ENCODE measurements around the gene RRM2. TPM values are rescaled to one million over a fixed set of nuclear protein-coding genes. Genes with fewer than 3 reads are reported as not detected.
A peak's percentile ranks its signal among the peaks of the same experiment; 100 is the strongest.

RRM2 gene
- total RNA-seq (1 to 10 TPM in 3 of 7 donors, under 1 TPM in 2, not detected in 2; 0.24 to 4.6 (median 1.3) TPM), polyA plus RNA-seq (1 to 10 TPM in 1 of 2 donors, under 1 TPM in 1; 0.51 to 4.1 TPM)
- long read RNA-seq, donor 1, partial matches to known transcripts = 0 of 1 reads
- long read RNA-seq, donor 1, other reads (novel, unspliced or antisense) = 0 of 1 reads
- long read RNA-seq, donor 2, transcript RRM2-202 (10 exons, 3,673 nt) = major isoform, 14 of 15 reads
- long read RNA-seq, donor 2, partial matches to known transcripts = 0 of 15 reads
- long read RNA-seq, donor 2, other reads (novel, unspliced or antisense) = 0 of 15 reads
- long read RNA-seq, donor 3, transcript RRM2-202 (10 exons, 3,673 nt) = major isoform, 8 of 9 reads
- long read RNA-seq, donor 3, partial matches to known transcripts = 1 of 9 reads
- long read RNA-seq, donor 3, other reads (novel, unspliced or antisense) = 0 of 9 reads

DNA sequence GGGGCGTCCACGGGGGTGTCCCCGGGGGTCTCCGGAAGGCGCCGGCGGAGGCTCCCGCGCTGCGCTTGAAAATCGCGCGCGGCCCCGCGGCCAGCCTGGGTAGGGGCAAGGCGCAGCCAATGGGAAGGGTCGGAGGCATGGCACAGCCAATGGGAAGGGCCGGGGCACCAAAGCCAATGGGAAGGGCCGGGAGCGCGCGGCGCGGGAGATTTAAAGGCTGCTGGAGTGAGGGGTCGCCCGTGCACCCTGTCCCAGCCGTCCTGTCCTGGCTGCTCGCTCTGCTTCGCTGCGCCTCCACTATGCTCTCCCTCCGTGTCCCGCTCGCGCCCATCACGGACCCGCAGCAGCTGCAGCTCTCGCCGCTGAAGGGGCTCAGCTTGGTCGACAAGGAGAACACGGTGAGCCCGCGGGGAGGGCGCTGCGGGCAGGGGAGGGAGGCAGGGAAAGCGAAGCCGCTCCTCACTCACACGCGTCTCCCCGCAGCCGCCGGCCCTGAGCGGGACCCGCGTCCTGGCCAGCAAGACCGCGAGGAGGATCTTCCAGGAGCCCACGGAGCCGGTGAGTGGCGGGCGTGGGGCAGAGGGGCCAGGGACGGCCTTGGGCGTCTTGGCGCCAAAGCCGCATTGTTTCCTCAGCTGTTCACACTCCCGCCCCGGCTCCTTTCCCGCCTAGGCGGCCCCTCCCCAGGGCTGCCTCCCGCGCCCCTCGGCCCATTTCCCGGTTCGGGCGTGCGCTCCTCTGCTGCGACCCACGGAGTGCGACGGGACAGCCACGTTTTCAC is at the start of gene RRM2:
RRM2 (plus strand) TSS at position 240 of the 781 bp plus-strand sequence; CDS start at position 300, 60 bp downstream.
- H3K36me3 ChIP-seq = no peaks in the 10 kb centered on the region
- H3K4me3 ChIP-seq = peak within 1 kb of the TSS; percentile 34
- intact Hi-C loops (cut with DNase I) = loop anchor here (2.0 to 10.0 kb wide), 7 partner anchors 180 to 315 kb away; partner anchors contain the start of gene HPCAL1 (in 3 of the 4)
- no peak within 1 kb of the TSS for H3K27ac ChIP-seq
- H3K27me3 ChIP-seq = no peaks in the 10 kb centered on the region
- whole genome bisulfite sequencing, 3 donors = 1% methylated on average over 71 to 81 of the region's 81 CpGs
- DNase-seq = peak; percentile 90 to 94 (median 91)
- H3K9me3 ChIP-seq = no peaks in the 10 kb centered on the region
- TF ChIP-seq, protein P1, sequence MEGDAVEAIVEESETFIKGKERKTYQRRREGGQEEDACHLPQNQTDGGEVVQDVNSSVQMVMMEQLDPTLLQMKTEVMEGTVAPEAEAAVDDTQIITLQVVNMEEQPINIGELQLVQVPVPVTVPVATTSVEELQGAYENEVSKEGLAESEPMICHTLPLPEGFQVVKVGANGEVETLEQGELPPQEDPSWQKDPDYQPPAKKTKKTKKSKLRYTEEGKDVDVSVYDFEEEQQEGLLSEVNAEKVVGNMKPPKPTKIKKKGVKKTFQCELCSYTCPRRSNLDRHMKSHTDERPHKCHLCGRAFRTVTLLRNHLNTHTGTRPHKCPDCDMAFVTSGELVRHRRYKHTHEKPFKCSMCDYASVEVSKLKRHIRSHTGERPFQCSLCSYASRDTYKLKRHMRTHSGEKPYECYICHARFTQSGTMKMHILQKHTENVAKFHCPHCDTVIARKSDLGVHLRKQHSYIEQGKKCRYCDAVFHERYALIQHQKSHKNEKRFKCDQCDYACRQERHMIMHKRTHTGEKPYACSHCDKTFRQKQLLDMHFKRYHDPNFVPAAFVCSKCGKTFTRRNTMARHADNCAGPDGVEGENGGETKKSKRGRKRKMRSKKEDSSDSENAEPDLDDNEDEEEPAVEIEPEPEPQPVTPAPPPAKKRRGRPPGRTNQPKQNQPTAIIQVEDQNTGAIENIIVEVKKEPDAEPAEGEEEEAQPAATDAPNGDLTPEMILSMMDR (IDR thresholded peaks at IDR 0.05) = no peak
- TF ChIP-seq EP300 (IDR thresholded peaks at IDR 0.05) = no peak
- TF ChIP-seq POLR2A (IDR thresholded peaks at IDR 0.05) = no peak
- peaks cover 3% of the 10 kb centered on the region for H3K4me1 ChIP-seq (ENCODE audit: insufficient read depth)

DNA sequence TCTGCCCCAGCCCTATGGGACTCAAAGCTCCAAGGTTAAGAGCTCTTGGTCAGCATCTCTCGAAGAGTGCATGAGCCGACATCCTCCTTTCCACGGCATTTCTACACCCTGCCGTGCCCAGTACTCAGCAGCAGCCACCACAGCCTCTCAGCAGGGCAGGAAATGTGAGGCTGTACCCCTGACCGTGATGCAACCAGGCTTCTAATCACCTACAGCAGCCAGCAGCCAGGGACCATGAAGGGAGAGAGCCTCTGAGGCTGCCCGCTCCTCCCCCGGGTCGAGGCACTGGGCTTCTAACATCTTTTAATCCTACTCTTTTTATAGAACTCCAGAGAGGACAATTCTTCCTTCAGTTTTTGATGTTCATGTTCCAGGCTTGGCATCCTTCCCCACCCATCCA is 48.8 kb upstream of the RRM2 start:
- intact Hi-C loops (cut with DNase I) = loop anchor here in 1 of 4 donors (5.0 kb wide), 1 partner anchor 364 kb away; no protein-coding TSS in a partner anchor
- H3K4me3 ChIP-seq = no peak overlapping the region
- H3K4me1 ChIP-seq (ENCODE audit: insufficient read depth) = peaks cover 7% of the 10 kb centered on the region
- DNase-seq = no peak
- H3K27me3 ChIP-seq = no peaks in the 10 kb centered on the region
- TF ChIP-seq, protein P1 (IDR thresholded peaks at IDR 0.05) = no peak
- no peak for TF ChIP-seq POLR2A (IDR thresholded peaks at IDR 0.05)
- TF ChIP-seq EP300 (IDR thresholded peaks at IDR 0.05) = no peak
- H3K27ac ChIP-seq = no peak overlapping the region
- WGBS, 3 donors = 71 to 80% (median 72%) methylated on average over 8 of the region's 8 CpGs
- H3K36me3 ChIP-seq = no peaks in the 10 kb centered on the region
- H3K9me3 ChIP-seq = no peaks in the 10 kb centered on the region

DNA sequence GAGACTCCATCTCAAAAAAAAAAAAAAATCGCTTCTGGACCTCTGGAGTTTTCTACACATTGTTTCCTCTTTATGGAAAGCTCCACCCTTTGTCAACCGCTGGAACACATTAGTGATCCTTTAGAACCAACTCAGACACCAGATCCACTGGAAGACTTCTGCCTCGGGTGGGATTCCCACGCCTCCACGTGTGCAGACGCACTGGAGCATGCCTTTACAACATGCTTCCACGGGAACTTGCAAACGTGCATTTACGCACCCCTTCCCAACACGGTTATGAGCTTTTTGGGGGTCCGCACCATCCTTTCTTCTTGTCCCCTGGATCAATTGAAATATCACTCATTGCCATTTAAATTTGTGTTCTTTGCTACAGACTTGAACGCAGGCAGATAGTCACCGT is 47.4 kb upstream of the RRM2 start:
- Histone ChIP-seq H3K4me3 (no peak overlapping the region), H3K4me1 (ENCODE audit: insufficient read depth) (peaks cover 7% of the 10 kb centered on the region), H3K27me3 (no peaks in the 10 kb centered on the region), H3K36me3 (no peaks in the 10 kb centered on the region), H3K9me3 (no peaks in the 10 kb centered on the region), H3K27ac (no peak overlapping the region)
- TF ChIP-seq, protein P1 (IDR thresholded peaks at IDR 0.05) = no peak
- TF ChIP-seq EP300 (IDR thresholded peaks at IDR 0.05) (no peak), POLR2A (IDR thresholded peaks at IDR 0.05) (no peak)
- WGBS, 3 donors = 81 to 89% (median 87%) methylated on average over 13 of the region's 13 CpGs
- no peak for DNase-seq
- intact Hi-C loops (cut with DNase I) = no loop called here

DNA sequence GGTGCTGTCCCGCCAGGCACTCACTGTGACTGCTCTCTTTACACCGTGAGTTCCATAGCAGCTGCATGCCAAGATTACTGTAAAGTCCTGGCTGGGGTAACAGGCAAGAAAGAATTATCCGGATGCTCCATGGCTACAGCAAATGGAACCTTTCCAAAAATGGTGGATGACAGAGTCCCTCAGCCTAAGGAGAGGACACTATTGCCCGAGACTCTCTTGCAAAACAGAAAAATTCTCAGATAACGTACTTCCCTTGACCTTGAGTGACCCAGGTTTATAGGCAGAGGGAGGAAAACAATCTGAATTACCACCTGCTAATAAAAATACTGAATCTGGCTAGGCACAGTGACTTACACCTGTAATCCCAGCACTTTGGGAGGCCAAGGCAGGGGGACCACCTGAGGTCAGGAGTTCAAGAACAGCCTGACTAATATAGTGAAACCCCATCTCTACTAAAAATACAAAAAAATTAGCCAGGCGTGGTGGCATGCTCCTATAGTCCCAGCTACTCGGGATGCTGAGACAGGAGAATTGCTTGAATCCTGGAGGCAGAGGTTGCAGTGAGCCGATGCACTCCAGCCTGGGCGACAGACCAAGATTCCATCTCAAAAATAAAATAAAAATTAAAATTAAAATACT is 46.8 kb upstream of the RRM2 start:
- intact Hi-C loops (cut with DNase I) = no loop called here
- Histone ChIP-seq H3K27me3 (no peaks in the 10 kb centered on the region), H3K4me3 (no peak overlapping the region), H3K36me3 (no peaks in the 10 kb centered on the region), H3K27ac (no peak overlapping the region), H3K4me1 (ENCODE audit: insufficient read depth) (peaks cover 7% of the 10 kb centered on the region), H3K9me3 (no peaks in the 10 kb centered on the region)
- 68 to 83% (median 69%) methylated on average over 9 of the region's 9 CpGs for WGBS, 3 donors
- DNase-seq = no peak
- TF ChIP-seq, protein P1 (IDR thresholded peaks at IDR 0.05) = no peak
- TF ChIP-seq POLR2A (IDR thresholded peaks at IDR 0.05) (no peak), EP300 (IDR thresholded peaks at IDR 0.05) (no peak)

All from ovary (tissue), 10 donors.